Caki2 (cell line): ENCODE measurements around the gene FSCN2. TPM values are rescaled to one million over a fixed set of nuclear protein-coding genes. Genes with fewer than 3 reads are reported as not detected.
"Not testable (repeated sequence)": the region's sequence is repeated elsewhere in the genome, so short reads cannot be mapped to it uniquely, and the experiment has no call there.

Experiments
- DNase-seq: peaks from one replicate; pipeline ENCODE4 v3.0.0-alpha.2; 2015; ENCODE audit warnings: low read depth
- in situ Hi-C: cut with HindIII; loops from 2 replicates; pipeline ENCODE4 v1.10.0; 2016; ENCODE audit warnings: low sequenced_read_pairs, low pct_unique_long_range_greater_than_20kb, mixed read lengths
- total RNA-seq: library from RNA; depleted of rRNA; stranded (reverse); fragments of >200 nt; shearing (Covaris generic); gene quantifications from 2 replicates; pipeline ENCODE4 v1.2.3, GENCODE V29; 2014; ENCODE audit warnings: low replicate concordance

FSCN2 gene
- total RNA-seq, 1 experiment from 2014 or later: 0.37 TPM

DNA sequence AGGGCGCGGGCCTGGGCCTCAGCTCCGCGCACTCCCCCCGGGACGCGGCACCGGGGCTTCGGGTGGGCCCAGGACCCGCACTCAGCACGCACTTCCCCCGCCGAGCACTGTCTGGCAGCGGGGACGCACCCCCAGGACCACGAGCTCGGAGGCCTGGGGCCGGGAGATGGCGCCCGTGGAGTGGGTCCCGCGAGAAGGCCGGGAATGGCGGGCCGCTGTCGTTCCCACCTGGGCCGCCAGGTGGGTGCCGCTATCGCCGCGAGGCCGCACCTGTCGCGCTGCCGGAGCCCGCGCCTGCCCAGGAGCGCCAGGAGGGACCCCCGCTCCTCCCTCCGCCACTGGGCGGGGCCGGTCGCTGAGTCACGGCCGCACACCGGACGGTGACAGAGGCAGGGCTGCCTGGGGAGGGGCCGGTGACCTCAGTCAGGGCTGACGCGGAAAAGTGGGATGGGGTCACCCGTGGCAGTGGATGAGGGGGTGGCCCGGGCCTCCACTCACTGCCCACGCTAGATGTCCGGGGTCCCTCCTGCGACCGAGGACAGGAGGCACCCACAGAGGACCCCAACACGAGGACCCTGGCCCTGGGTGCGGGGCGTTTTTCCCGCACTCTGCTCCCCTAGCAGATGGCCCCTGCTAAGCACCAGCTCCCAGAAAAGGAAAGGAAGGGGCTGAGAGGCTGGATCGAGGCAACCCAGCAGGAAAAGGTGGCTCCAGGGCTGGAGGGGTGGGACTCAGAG is 8.7 kb upstream of the FSCN2 start:
- in situ Hi-C loops: no loop called here
- peak; percentile 76 for DNase-seq

DNA sequence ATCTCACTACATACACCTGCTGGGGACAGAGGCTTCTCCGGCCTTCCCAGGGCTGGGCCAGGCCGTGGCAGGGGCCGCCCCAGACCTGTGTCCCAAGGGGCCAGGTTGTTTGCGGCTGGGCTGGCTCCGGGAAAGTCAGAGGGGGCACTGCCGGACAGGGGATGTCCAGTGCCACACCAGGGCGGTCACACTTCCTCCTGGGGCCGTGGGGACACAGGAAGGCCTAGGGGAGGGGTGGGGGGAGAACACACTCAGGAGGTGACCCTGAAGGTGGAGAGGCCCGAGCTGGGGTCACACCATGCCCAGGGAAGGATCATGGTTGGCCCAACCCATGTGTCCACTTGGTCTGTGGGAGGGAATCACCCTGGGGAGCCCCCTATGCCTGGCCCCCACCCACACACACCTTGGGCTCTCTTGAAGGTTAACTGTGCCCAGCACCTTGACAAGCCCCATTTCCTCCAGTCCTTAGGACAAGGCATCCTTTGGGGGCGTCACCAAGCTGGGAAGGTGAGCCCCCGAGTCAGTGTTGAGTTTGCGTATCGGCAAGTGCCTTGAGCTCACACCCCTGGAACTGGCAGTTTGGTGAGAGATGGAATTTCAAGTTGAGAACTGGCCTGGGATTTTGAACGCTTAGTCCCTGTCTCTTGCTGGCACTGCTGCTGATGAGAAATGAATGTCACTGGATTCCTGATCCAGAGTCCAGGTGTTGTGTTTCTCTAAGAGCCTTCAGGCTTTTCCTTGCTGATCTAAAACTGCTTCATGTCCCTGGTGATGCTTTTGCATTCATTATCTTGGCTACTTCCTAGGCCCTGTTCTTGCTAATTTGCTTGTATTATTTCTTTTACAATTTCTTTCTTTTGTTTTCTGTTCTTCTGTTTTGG is 7.9 kb upstream of the FSCN2 start:
- no peak for DNase-seq
- in situ Hi-C loops: no loop called here

DNA sequence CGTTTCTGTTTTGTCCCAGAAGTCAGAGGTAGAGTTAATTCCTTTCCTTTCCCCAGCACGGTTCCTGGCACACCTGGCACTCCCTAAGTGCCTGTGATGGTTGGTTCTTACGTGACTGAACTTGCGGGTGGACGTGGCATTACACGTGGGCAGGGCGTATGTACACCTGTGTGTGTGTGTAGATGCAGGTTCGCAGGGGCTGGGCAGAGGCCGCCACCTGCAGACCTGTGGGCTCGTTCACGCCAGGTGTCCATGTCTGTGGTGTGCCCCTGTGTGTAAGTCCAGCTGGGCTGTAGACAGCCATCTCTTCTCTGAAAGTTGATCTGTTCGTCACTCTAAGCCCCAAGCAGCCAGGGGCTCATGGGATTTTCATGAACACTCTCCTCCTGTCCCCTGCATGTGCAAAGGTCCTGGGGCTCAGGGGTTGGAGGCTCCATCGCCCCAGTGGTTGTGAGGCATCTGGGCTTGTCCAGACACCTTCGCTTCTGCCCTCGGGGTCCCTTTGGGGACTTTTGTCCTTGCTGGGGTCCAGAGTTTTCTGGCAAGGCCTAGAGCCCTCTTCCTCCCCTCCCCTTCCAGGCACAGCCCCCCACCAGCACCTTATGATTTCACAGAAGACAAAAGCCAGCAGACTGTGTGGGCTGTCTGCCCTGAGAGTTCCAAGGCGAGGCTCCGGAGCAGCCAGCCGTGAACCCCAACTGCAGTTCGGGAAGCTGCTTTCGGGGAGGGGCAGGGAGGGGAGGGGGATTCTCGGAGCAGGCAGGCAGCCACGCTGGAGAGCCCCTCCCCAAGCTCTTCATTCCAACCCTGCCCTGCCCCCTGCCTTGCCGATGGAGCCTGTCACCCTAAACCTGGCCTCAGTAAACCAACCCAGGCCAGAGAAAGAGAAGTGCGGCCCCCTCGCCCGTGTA is 5.4 kb upstream of the FSCN2 start:
- in situ Hi-C loops: no loop called here
- no peak for DNase-seq

DNA sequence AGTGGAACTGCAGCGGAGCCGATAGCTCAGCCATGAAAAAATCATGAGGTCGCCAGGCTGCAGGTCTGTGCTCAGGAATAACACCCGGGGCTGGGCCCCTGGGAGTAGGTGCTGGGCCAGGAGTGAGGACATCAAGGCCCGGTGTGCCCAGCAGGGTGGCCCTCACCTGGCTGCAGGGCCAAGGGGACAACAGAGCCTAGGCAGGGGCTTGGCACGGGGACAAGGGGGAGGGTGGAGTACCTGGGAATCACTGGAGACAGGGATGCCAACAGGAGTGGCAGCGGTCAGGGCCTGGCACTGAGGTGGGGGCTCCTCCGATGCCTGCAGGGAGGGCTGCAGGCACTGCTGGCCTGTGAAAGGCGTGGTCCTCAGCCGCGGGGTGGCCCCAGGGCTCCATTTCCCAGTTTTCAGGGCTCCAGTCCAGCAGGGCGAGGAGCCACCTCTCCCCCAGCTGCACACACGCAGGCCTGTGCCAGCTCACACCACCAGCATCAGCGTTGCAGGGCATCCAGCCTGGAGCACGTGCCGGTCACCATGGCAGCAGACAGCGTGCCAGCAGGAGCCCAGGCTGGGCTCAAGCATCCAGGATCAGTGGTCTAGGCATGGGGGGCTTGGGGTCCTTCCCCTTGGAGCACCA is 4.7 kb upstream of the FSCN2 start:
- in situ Hi-C loops: no loop called here
- DNase-seq: no peak

DNA sequence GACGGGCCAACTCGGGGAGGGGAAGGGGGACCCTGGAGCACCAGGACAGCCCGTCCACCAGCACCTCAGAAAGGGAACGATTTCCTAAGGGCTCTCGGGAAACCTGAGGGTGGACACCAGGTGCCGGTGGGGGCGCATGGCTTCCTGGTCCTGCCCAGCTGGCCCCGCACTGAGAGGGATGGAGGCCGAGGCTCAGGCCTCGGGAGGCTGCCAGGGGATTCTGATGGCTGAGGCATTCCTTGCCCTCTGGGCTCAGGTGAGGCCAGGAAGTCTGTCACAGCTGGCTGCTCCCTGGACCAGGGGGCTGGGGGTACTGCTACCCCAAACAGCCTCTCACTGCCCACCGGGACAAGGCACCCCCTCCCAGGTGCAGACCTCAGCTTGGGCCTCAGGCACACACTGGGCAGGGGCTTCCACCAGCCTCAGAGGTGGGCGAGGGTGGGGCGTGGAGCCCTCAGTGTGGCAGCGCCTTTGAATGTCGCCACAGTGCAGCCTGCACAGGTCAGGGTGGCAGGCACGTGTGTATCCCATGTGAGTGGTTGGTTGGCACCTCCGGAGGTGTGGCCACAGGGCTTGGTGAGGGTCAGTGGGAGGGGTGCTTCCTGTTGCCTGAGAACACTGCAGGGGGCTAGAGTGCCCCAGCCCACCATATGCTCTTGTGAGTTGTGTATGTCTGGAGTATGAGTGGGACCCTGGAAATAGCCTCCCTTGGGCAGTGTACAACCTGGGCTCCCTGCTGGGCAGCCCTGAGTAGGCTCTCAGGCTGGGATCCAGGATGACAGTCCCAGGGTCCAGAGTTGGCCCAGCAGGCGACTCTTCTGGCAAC is 3.9 kb upstream of the FSCN2 start:
- no peak for DNase-seq
- in situ Hi-C loops: no loop called here

DNA sequence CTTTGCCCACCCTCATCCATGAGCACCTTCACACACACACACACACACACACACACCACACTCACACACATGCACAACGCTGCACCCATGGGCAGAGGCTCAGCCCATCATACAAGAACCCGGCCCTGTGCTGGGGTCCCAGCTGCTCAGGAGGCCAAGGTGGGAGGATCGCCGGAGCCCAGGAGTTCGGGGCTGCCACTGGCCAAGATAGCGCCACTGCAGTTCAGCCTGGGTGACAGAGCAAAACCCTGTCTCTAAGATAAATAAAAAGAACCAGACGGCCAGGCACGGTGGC is 3.4 kb upstream of the FSCN2 start:
- in situ Hi-C loops: no loop called here
- DNase-seq: no peak

DNA sequence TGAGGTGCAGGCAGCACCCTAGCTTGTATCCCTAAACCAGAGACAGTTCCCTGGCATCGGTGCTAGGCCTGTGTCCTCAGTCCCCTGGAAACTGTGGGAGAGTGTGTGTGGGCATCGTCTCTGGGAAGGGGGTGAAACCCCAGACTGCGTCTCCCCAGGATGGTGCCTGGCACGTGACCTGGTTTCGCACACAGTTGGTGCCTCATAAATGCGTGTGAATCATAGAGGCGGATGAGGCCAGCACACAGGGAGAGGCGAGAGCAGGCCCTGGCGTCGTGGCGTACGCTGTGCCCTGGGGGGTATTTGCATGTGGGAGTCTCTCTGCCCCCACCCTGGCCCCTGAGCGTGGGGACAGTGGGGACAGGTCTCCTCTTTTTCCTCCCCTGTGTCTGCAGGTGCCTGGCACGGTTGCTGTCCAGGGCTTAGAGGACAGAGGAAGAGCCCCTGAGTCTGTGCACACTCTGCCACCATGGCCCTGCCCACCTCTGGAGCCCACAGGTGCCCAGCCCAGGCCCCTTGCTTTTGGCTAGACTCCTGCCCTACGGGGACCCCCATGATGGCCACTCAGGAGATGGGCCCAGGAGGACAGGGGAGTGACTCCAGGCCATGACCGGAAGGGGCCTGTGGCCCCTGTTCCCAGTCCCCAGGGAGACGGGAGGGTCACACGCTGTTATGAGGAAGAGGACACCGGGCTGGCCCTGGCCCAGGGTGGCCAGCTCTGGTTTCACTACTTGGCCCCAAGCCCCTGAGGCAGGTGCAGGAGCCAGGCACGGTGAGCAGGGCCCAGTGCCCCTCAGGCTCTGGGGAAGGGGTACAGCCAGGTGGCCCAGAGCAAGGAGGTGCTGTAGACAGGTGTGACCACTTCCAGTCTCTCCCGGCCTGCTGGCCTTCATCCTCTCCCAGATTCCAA is 1.3 kb upstream of the FSCN2 start:
- in situ Hi-C loops: no loop called here
- DNase-seq: no peak

DNA sequence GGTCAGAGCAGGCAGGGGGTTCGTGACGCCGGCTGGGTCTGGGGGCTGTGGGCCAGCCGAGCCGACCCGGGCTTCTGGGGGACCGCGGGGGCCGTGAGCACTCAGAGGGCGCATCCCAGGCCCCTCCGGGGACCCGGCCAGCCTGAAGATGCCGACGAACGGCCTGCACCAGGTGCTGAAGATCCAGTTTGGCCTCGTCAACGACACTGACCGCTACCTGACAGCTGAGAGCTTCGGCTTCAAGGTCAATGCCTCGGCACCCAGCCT is 140 bp downstream of the FSCN2 start:
- in situ Hi-C loops: no loop called here
- DNase-seq: no peak

DNA sequence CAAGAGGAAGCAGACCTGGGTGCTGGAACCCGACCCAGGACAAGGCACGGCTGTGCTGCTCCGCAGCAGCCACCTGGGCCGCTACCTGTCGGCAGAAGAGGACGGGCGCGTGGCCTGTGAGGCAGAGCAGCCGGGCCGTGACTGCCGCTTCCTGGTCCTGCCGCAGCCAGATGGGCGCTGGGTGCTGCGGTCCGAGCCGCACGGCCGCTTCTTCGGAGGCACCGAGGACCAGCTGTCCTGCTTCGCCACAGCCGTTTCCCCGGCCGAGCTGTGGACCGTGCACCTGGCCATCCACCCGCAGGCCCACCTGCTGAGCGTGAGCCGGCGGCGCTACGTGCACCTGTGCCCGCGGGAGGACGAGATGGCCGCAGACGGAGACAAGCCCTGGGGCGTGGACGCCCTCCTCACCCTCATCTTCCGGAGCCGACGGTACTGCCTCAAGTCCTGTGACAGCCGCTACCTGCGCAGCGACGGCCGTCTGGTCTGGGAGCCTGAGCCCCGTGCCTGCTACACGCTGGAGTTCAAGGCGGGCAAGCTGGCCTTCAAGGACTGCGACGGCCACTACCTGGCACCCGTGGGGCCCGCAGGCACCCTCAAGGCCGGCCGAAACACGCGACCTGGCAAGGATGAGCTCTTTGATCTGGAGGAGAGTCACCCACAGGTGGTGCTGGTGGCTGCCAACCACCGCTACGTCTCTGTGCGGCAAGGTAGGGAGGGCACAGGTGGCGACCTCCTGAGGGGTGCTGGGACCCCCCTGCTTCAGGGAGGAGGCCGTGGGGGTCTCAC is 667 bp downstream of the FSCN2 start:
- in situ Hi-C loops: no loop called here
- DNase-seq: no peak

DNA sequence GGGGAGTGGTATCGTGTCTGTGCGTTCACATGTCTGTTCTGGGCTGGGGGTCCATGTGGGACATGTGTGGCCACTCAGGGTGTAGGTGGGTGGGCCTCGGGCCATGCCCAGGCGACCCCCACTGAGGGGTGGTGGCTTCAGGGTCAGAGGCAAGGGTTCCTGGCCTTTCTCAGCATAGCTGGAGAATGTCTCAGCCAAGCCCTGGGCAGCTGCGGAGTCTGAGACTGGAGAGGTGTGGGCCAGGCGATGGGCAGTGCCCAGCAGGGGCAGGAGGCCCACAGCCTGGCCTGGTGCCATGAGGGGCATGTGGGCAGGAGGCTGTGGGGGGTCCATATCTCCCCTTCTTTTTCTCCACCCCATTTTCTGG is 1.2 kb downstream of the FSCN2 start:
- DNase-seq: no peak
- in situ Hi-C loops: no loop called here

DNA sequence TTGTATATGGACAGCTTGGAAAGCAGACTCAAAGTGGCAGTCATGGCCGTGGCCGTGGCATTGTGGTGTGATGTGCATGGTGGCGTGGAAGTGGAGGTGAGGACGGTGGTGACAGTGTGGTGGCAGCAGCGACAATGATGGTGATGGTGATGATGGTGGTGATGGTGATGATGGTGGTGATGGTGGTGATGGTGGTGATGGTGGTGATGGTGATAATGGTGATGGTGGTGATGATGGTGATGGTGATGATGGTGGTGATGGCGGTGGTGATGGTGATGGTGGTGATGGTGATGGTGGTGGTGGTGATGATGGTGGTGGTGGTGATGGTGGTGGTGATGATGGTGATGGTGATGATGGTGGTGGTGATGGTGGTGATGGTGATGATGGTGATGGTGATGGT is 2.8 kb downstream of the FSCN2 start:
- DNase-seq, in situ Hi-C loops: not testable (repeated sequence)

DNA sequence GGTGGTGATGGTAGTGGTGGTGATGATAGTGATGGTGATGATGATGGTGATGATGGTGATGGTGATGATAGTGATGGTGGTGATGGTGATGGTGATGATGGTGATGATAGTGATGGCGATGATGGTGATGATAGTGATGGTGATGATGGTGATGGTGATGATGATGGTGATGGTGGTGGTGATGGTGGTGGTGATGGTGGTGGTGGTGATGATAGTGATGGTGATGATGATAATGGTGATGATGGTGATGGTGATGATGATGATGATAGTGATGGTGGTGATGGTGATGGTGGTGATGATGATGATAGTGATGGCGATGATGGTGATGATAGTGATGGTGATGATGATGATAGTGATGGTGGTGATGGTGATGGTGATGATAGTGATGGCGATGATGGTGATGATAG is 3.8 kb downstream of the FSCN2 start:
- in situ Hi-C loops, DNase-seq: not testable (repeated sequence)

DNA sequence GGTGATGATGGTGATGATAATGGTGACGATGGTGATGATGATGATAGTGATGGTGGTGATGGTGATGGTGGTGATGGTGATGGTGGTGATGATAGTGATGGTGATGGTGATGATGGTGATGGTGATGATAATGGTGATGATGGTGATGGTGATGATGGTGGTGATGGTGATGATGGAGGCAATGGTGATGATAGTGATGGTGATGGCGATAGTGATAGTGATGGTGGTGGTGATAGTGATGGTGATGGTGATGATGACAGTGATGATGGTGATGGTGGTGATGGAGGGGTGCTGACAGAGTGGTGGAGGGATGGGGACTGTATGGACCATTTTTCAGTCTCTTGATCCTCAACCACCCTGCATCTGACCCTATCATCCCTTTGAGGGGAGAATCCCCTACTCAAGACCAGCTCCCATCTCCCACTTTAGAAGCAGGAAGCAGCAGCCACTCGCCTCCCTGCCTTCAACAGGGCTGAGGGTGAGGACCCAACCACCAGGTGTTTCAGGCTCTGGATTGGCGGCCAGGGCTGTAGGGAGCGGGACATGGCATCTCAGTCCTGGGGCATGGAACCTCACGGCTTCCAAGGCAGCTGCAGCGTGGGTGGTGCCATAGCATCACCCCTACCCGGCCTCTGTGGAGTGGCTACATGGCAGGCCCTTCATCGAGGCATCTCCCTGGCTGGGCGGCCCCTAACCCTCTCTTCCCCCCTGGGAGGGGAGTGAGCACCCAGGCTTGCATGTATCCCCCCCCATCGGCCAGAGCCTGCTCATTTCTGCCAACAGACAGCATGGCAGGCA is 4.5 kb downstream of the FSCN2 start:
- in situ Hi-C loops: no loop called here
- DNase-seq: no peak

DNA sequence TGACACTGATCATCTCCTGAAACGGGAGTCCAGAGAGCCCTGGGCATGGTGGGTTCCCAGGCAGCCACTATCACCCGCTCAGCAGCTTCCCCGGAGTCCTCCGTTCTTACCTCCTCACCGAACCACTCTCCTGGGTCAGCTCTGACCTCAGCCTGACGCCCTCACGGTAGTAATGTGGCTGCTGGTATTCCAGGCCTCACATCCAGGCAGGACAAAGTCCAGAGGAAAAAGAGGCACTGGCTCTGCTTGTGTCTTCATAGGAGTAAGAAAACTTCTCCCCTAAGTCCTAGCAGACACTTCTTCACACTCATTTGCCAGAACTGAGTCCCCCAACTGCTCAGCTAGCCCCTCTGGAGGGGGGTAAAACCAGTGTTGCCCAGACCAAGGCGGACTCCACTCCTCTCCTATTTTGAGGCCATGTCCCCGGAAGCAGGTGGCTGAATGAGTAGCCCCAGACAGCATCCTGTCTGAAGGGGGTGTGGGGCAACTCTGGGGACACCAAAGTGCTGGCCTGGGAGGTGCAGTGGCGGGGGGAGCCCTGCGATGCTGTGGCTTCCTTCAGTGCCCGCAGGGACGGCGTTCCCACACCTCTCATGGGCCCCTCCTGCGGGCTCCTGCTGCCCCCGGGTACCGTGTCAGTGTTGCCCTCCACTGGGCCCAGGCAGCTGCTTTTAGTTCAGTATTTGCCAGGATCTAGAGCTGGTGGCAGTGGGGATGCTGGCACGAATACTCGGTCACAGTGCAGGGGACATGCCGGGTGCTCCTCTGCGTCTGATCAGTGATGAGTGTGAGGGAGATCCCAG is 5.4 kb downstream of the FSCN2 start:
- DNase-seq: no peak

More for the DNA sequence above, 5.4 kb downstream of the FSCN2 start:
- in situ Hi-C loops: no loop called here
